ENCODE data around the gene PYGB.
"Not testable (repeated sequence)": the region's sequence is repeated elsewhere in the genome, so short reads cannot be mapped to it uniquely, and the experiment has no call there.

The PYGB gene

GRCh38 chr20:25223765-25224720 lies 23.8 kb upstream of the PYGB start:
- no peaks in the 10 kb centered on the region for H3K27me3 ChIP-seq (replicated peaks; ENCODE audit: control insufficient read depth, insufficient read depth, low read length)
- no peaks in the 10 kb centered on the region for H3K9me3 ChIP-seq (ENCODE audit: control insufficient read depth, low read length)
- no peak overlapping the region for H3K4me3 ChIP-seq (ENCODE audit: low read length)
- no peak overlapping the region for H3K9ac ChIP-seq (ENCODE audit: low read length)
- peaks cover 16% of the 10 kb centered on the region for H3K36me3 ChIP-seq (ENCODE audit: control insufficient read depth, insufficient read depth, low read length, severe bottlenecking)
- no peak for DNase-seq (ENCODE audit: low read depth)
- peaks cover 26% of the 10 kb centered on the region for H3K4me1 ChIP-seq (ENCODE audit: control insufficient read depth, insufficient read depth, low read length)

- no peaks in the 10 kb centered on the region for H3K27me3 ChIP-seq (replicated peaks; ENCODE audit: control insufficient read depth, insufficient read depth, low read length)
- DNase-seq (ENCODE audit: low read depth), result no peak
- H3K4me1 ChIP-seq (ENCODE audit: control insufficient read depth, insufficient read depth, low read length), result peaks cover 26% of the 10 kb centered on the region
- peaks cover 14% of the 10 kb centered on the region for H3K36me3 ChIP-seq (ENCODE audit: control insufficient read depth, insufficient read depth, low read length, severe bottlenecking)
- H3K4me3 ChIP-seq (ENCODE audit: low read length), result no peak overlapping the region
- H3K9ac ChIP-seq (ENCODE audit: low read length), result no peak overlapping the region
- no peaks in the 10 kb centered on the region for H3K9me3 ChIP-seq (ENCODE audit: control insufficient read depth, low read length)
These were observed 22.9 kb upstream of the PYGB start for GRCh38 chr20:25224941-25225340.

- no peak for DNase-seq (ENCODE audit: low read depth)
These were observed 22.0 kb upstream of the PYGB start for GRCh38 chr20:25225642-25226432.

GRCh38 chr20:25226433-25227316 lies 21.2 kb upstream of the PYGB start:
- H3K4me1 ChIP-seq (ENCODE audit: control insufficient read depth, insufficient read depth, low read length), result peaks cover 20% of the 10 kb centered on the region
- H3K4me3 ChIP-seq (ENCODE audit: low read length), result no peak overlapping the region
- peaks cover 12% of the 10 kb centered on the region for H3K36me3 ChIP-seq (ENCODE audit: control insufficient read depth, insufficient read depth, low read length, severe bottlenecking)
- H3K9ac ChIP-seq (ENCODE audit: low read length), result peak overlapping the region; percentile 13
- no peaks in the 10 kb centered on the region for H3K9me3 ChIP-seq (ENCODE audit: control insufficient read depth, low read length)
- H3K27me3 ChIP-seq (replicated peaks; ENCODE audit: control insufficient read depth, insufficient read depth, low read length), result no peaks in the 10 kb centered on the region
- DNase-seq (ENCODE audit: low read depth), result no peak

More at GRCh38 chr20:25225642-25226432, 22.0 kb upstream of the PYGB start:
- H3K9me3 ChIP-seq (ENCODE audit: control insufficient read depth, low read length), result no peaks in the 10 kb centered on the region
- H3K4me1 ChIP-seq (ENCODE audit: control insufficient read depth, insufficient read depth, low read length), result peaks cover 26% of the 10 kb centered on the region
- peaks cover 12% of the 10 kb centered on the region for H3K36me3 ChIP-seq (ENCODE audit: control insufficient read depth, insufficient read depth, low read length, severe bottlenecking)
- no peak overlapping the region for H3K9ac ChIP-seq (ENCODE audit: low read length)
- H3K27me3 ChIP-seq (replicated peaks; ENCODE audit: control insufficient read depth, insufficient read depth, low read length), result no peaks in the 10 kb centered on the region
- no peak overlapping the region for H3K4me3 ChIP-seq (ENCODE audit: low read length)

GRCh38 chr20:25227317-25227831 lies 20.5 kb upstream of the PYGB start:
- H3K9me3 ChIP-seq (ENCODE audit: control insufficient read depth, low read length), result no peaks in the 10 kb centered on the region
- peaks cover 12% of the 10 kb centered on the region for H3K36me3 ChIP-seq (ENCODE audit: control insufficient read depth, insufficient read depth, low read length, severe bottlenecking)
- peaks cover 15% of the 10 kb centered on the region for H3K4me1 ChIP-seq (ENCODE audit: control insufficient read depth, insufficient read depth, low read length)
- H3K27me3 ChIP-seq (replicated peaks; ENCODE audit: control insufficient read depth, insufficient read depth, low read length), result no peaks in the 10 kb centered on the region
- no peak overlapping the region for H3K4me3 ChIP-seq (ENCODE audit: low read length)
- no peak overlapping the region for H3K9ac ChIP-seq (ENCODE audit: low read length)
- DNase-seq (ENCODE audit: low read depth), result peak; percentile 56

GRCh38 chr20:25229486-25230165 lies 18.3 kb upstream of the PYGB start:
- Histone ChIP-seq H3K36me3 (ENCODE audit: control insufficient read depth, insufficient read depth, low read length, severe bottlenecking) (peaks cover 12% of the 10 kb centered on the region), H3K4me1 (ENCODE audit: control insufficient read depth, insufficient read depth, low read length) (peaks cover 21% of the 10 kb centered on the region), H3K4me3 (ENCODE audit: low read length) (no peak overlapping the region), H3K9ac (ENCODE audit: low read length) (no peak overlapping the region), H3K9me3 (ENCODE audit: control insufficient read depth, low read length) (no peaks in the 10 kb centered on the region), H3K27me3 (replicated peaks; ENCODE audit: control insufficient read depth, insufficient read depth, low read length) (no peaks in the 10 kb centered on the region)
- no peak for DNase-seq (ENCODE audit: low read depth)

- no peak for DNase-seq (ENCODE audit: low read depth)
- H3K9me3 ChIP-seq (ENCODE audit: control insufficient read depth, low read length), result no peaks in the 10 kb centered on the region
- H3K4me3 ChIP-seq (ENCODE audit: low read length), result no peak overlapping the region
- no peak overlapping the region for H3K9ac ChIP-seq (ENCODE audit: low read length)
- H3K36me3 ChIP-seq (ENCODE audit: control insufficient read depth, insufficient read depth, low read length, severe bottlenecking), result peaks cover 10% of the 10 kb centered on the region
- H3K27me3 ChIP-seq (replicated peaks; ENCODE audit: control insufficient read depth, insufficient read depth, low read length), result no peaks in the 10 kb centered on the region
- peaks cover 27% of the 10 kb centered on the region for H3K4me1 ChIP-seq (ENCODE audit: control insufficient read depth, insufficient read depth, low read length)
These were observed 17.6 kb upstream of the PYGB start for GRCh38 chr20:25230166-25230831.

GRCh38 chr20:25233016-25233772 lies 14.7 kb upstream of the PYGB start:
- no peaks in the 10 kb centered on the region for H3K27me3 ChIP-seq (replicated peaks; ENCODE audit: control insufficient read depth, insufficient read depth, low read length)
- H3K9ac ChIP-seq (ENCODE audit: low read length), result no peak overlapping the region
- no peaks in the 10 kb centered on the region for H3K36me3 ChIP-seq (ENCODE audit: control insufficient read depth, insufficient read depth, low read length, severe bottlenecking)
- H3K4me3 ChIP-seq (ENCODE audit: low read length), result no peak overlapping the region
- DNase-seq (ENCODE audit: low read depth), result peak; percentile 76
- H3K9me3 ChIP-seq (ENCODE audit: control insufficient read depth, low read length), result no peaks in the 10 kb centered on the region
- peaks cover 32% of the 10 kb centered on the region for H3K4me1 ChIP-seq (ENCODE audit: control insufficient read depth, insufficient read depth, low read length)

- not testable (repeated sequence) for H3K4me3 ChIP-seq (ENCODE audit: low read length); H3K9ac ChIP-seq (ENCODE audit: low read length); H3K27me3 ChIP-seq (replicated peaks; ENCODE audit: control insufficient read depth, insufficient read depth, low read length); H3K9me3 ChIP-seq (ENCODE audit: control insufficient read depth, low read length); DNase-seq (ENCODE audit: low read depth); H3K36me3 ChIP-seq (ENCODE audit: control insufficient read depth, insufficient read depth, low read length, severe bottlenecking)
- H3K4me1 ChIP-seq (ENCODE audit: control insufficient read depth, insufficient read depth, low read length), result peaks cover 41% of the 10 kb centered on the region
These were observed 13.7 kb upstream of the PYGB start for GRCh38 chr20:25234009-25234849.

All from adipocyte (in vitro differentiated cells).